K562 (cell line): Measurements from ENCODE around the gene MSRB3. TPM values are rescaled to one million over a fixed set of nuclear protein-coding genes. Genes with fewer than 3 reads are reported as not detected.

ENCODE experiments used
- ATAC-seq: fragments of 200-7000 bp; cut with Tn5 transposase; 3 replicates; pipeline ENCODE4 v1.9.1; 2020; ENCODE audit warnings: moderate library complexity
- BruUV-seq: library from RNA; stranded (reverse); fragments of 400-500 nt; replicated peaks from 2 replicates; lab custom pipeline; 2021; lab: Mats Ljungman, UMichigan
- CTCF ChIA-PET: fragments of 300-600 bp; formaldehyde crosslinking; extraction: SDS; loops from one replicate; lab custom pipeline; 2021; ENCODE audit warnings: low intra/inter-chr PET ratio; lab: Yijun Ruan, JAX
- POLR2A ChIA-PET: fragments of 300-600, 350-650 bp; sonication (Branson Sonifier 250); formaldehyde crosslinking; extraction: SDS; loops from one replicate; lab custom pipeline; 2021; ENCODE audit warnings: antibody characterized with exemption, inconsistent platforms; lab: Yijun Ruan, JAX
- DNase-seq, 4 experiments: peaks; one replicate each; pipeline versions ENCODE4 v3.0.0 to v3.0.0-alpha.2; 2011 to 2018; ENCODE audit warnings: low spot score in 3 of 4, mixed read lengths in 3 of 4; ENCODE audit errors: extremely low read depth in 1 of 4
- FAIRE-seq: peaks from 2 replicates; lab custom pipeline; 2011; peaks lifted over from hg19 to GRCh38; lab: Jason Lieb, UNC
- H2AFZ ChIP-seq: 2 replicates; pipeline ENCODE4 v1.6.0; 2011; ENCODE audit warnings: low read depth, low read length, control low read depth, inconsistent platforms
- H3K27ac ChIP-seq: fragments of 200-600 bp; 3 replicates; pipeline ENCODE4 v1.8.0; 2011; ENCODE audit warnings: low read depth, mild to moderate bottlenecking, control low read depth, inconsistent platforms, low read length, moderate library complexity, mixed read lengths; ENCODE audit errors: extremely low read depth
- H3K27me3 ChIP-seq, 2 experiments: fragments of 300-600 bp in 1 of 2; 2 replicates in 1 of 2; 3 replicates in 1 of 2; pipeline versions ENCODE4 v1.6.0 to v1.8.0; 2011; ENCODE audit warnings: inconsistent platforms in 2 of 2, low read length in 2 of 2, mild to moderate bottlenecking in 1 of 2, mixed read lengths in 1 of 2, moderate library complexity in 1 of 2; ENCODE audit not compliant: control insufficient read depth in 2 of 2, insufficient read depth in 2 of 2
- H3K36me3 ChIP-seq: fragments of 300-600 bp; 3 replicates; pipeline ENCODE4 v1.8.0; 2011; ENCODE audit warnings: mild to moderate bottlenecking, low read length, inconsistent platforms; ENCODE audit not compliant: control insufficient read depth, insufficient read depth
- H3K4me1 ChIP-seq, 2 experiments: fragments of 200-600 bp in 1 of 2; replicated peaks in 1 of 2; 2 replicates in 1 of 2; 3 replicates in 1 of 2; pipeline versions ENCODE4 v1.5.1 to v1.8.0; 2011; ENCODE audit warnings: inconsistent platforms in 2 of 2, low read length in 2 of 2, mild to moderate bottlenecking in 1 of 2, mixed read lengths in 1 of 2, moderate library complexity in 1 of 2; ENCODE audit not compliant: control insufficient read depth in 2 of 2, insufficient read depth in 2 of 2
- H3K4me2 ChIP-seq: 2 replicates; pipeline ENCODE4 v1.6.1; 2011; ENCODE audit warnings: low read length, control low read depth, inconsistent platforms, mixed read lengths; ENCODE audit not compliant: insufficient read depth
- H3K4me3 ChIP-seq: fragments of 200-600 bp; sonication (generic), shearing (Covaris generic); 2 replicates; pipeline ENCODE4 v1.5.1; 2016; ENCODE audit warnings: control low read depth, inconsistent platforms
- H3K79me2 ChIP-seq: fragments of 200-600 bp; 3 replicates; pipeline ENCODE4 v1.8.0; 2011; ENCODE audit warnings: low read length, inconsistent platforms; ENCODE audit not compliant: control insufficient read depth, insufficient read depth
- H3K9ac ChIP-seq, 2 experiments: 2 replicates each; pipeline versions ENCODE4 v1.6.0 to v1.6.1; 2011; ENCODE audit warnings: low read depth in 2 of 2, low read length in 2 of 2, control low read depth in 1 of 2, inconsistent platforms in 1 of 2, mild to moderate bottlenecking in 1 of 2, mixed read lengths in 1 of 2; ENCODE audit not compliant: insufficient read depth in 1 of 2
- H3K9me1 ChIP-seq: one replicate; pipeline ENCODE4 v1.6.0; 2011; ENCODE audit warnings: inconsistent platforms, mild to moderate bottlenecking, low read length, moderate library complexity; ENCODE audit not compliant: control insufficient read depth, insufficient read depth
- H3K9me3 ChIP-seq: replicated peaks from 2 replicates; pipeline ENCODE4 v1.5.1; 2011; ENCODE audit warnings: low read depth, low read length, inconsistent platforms; ENCODE audit not compliant: control insufficient read depth, insufficient read depth
- H4K20me1 ChIP-seq: replicated peaks from 2 replicates; pipeline ENCODE4 v1.6.1; 2011; ENCODE audit warnings: low read length, inconsistent platforms, mixed read lengths; ENCODE audit not compliant: control insufficient read depth, insufficient read depth
- HDAC1 ChIP-seq, 2 experiments: fragments of 450-650 bp; IDR thresholded peaks; 2 replicates each; pipeline ENCODE4 v1.6.1; 2016 to 2017; ENCODE audit warnings: inconsistent platforms in 1 of 2, mild to moderate bottlenecking in 1 of 2, moderate library complexity in 1 of 2
- MYNN ChIP-seq, 2 experiments: sonication (generic); formaldehyde crosslinking in 1 of 2; IDR thresholded peaks; 2 replicates each; pipeline versions ENCODE4 v1.5.0 to v1.6.1; 2016 to 2020; ENCODE audit warnings: antibody characterized with exemption in 1 of 2, missing genetic modification reagents in 1 of 2
- SPI1 ChIP-seq: IDR thresholded peaks from 2 replicates; pipeline ENCODE4 v1.6.1; 2011; ENCODE audit warnings: low read depth, low read length, control low read depth, borderline replicate concordance
- ZNF699 ChIP-seq: fragments of 250-450 bp; sonication (Bioruptor Pico); IDR thresholded peaks from 2 replicates; pipeline ENCODE4 v1.8.0; 2021; ENCODE audit warnings: mild to moderate bottlenecking, moderate library complexity; ENCODE audit not compliant: insufficient replicate concordance
- in situ Hi-C: fragments of 300-500 bp; cut with MboI; formaldehyde crosslinking; loops from 4 replicates; pipeline ENCODE4 v1.15.0; 2018; ENCODE audit warnings: inconsistent platforms, mixed read lengths
- intact Hi-C: fragments of 100-400 bp; cut with micrococcal nuclease; formaldehyde crosslinking; loops from 2 replicates; pipeline ENCODE4 v1.14.2; 2022
- polyA plus RNA-seq, 8 experiments: library from polyadenylated mRNA; depleted of rRNA in 4 of 8; stranded (reverse) in 5 of 8; unstranded in 3 of 8; fragments of >200 nt; fragmentation: Nextera tagmentation in 2 of 8; fragmentation: Illumina TruSeq in 1 of 8; extraction: Ambion mirVana in 2 of 8; extraction: Trizol in 1 of 8; gene quantifications; 2 replicates each; pipeline versions ENCODE4 v1.2.1 to v1.2.3, GENCODE V29; 2011 to 2014; ENCODE audit warnings: inconsistent platforms in 1 of 8, missing spikeins in 1 of 8
- total RNA-seq, 7 experiments: library from RNA; depleted of rRNA in 6 of 7; stranded (reverse); fragments of >200 nt in 6 of 7; fragmentation: Illumina TruSeq in 2 of 7; extraction: Trizol in 2 of 7; gene quantifications; 2 replicates each; pipeline versions ENCODE4 v1.2.1 to v1.2.3, GENCODE V29; 2011 to 2021; ENCODE audit warnings: low replicate concordance in 1 of 7
- TF ChIP-seq, protein P1 (sequence below): IDR thresholded peaks from 2 replicates; pipeline ENCODE4 v1.6.1; 2012; ENCODE audit warnings: low read depth, low read length, improper control_type of control experiment, borderline replicate concordance
- TF ChIP-seq, protein P2 (sequence below): sonication (generic); formaldehyde crosslinking; IDR thresholded peaks from 2 replicates; pipeline ENCODE4 v1.8.0; 2022; ENCODE audit warnings: mild to moderate bottlenecking, low read depth, missing genetic modification reagents

The MSRB3 gene
- total and polyA plus RNA-seq, 9 of the 15 experiments (the other 6 are each of a cell fraction or from before 2014, with no cell fraction given), result 0.04 TPM; not detected in 8

DNA sequence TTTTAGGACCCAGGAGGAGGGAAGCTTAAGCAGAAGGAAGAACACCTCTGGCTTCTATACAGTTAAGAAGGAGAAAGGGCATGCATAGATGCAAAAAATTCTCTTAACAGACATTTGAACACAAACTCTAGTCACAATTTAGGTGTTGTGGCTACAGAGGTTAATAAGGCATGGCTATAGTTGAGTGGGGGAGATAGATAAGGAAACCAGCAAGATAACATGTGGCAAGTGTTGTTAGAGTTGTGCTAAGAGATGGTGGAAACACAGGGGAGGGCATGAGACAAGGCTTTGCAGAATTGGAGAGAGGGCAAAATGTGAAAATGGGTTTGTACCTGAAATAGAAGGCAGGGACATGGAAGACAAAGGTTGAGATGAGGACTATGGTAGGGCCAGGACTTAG, 88.9 kb downstream of the MSRB3 start:
- CTCF ChIA-PET, result no interaction called here
- Histone ChIP-seq H3K4me2 (no peak overlapping the region), H3K9me1 (no peaks in the 10 kb centered on the region), H3K27ac (no peak overlapping the region), H3K4me3 (no peak overlapping the region), H2AFZ (no peak overlapping the region), H3K27me3 (no peaks in the 10 kb centered on the region), H3K4me1 (no peaks in the 10 kb centered on the region), H3K36me3 (no peaks in the 10 kb centered on the region), H4K20me1 (no peaks in the 10 kb centered on the region), H3K9ac (no peak overlapping the region), H3K79me2 (no peaks in the 10 kb centered on the region), H3K9me3 (no peaks in the 10 kb centered on the region)
- ATAC-seq (no peak), DNase-seq (peak in 1 of 4 experiments; percentile 4), FAIRE-seq (no peak)
- TF ChIP-seq SPI1, result no peak
- TF ChIP-seq, protein P1, sequence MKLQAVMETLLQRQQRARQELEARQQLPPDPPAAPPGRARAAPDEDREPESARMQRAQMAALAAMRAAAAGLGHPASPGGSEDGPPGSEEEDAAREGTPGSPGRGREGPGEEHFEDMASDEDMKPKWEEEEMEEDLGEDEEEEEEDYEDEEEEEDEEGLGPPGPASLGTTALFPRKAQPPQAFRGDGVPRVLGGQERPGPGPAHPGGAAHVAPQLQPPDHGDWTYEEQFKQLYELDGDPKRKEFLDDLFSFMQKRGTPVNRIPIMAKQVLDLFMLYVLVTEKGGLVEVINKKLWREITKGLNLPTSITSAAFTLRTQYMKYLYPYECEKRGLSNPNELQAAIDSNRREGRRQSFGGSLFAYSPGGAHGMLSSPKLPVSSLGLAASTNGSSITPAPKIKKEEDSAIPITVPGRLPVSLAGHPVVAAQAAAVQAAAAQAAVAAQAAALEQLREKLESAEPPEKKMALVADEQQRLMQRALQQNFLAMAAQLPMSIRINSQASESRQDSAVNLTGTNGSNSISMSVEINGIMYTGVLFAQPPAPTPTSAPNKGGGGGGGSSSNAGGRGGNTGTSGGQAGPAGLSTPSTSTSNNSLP, result no peak
- no peak for TF ChIP-seq ZNF699 (CRISPR knock-in tag)
- no peak for TF ChIP-seq MYNN (IDR thresholded peaks at IDR 0.05)
- TF ChIP-seq MYNN (CRISPR knock-in tag; IDR thresholded peaks at IDR 0.05), result no peak
- no peak for TF ChIP-seq HDAC1 (IDR thresholded peaks at IDR 0.05)
- TF ChIP-seq, protein P2, sequence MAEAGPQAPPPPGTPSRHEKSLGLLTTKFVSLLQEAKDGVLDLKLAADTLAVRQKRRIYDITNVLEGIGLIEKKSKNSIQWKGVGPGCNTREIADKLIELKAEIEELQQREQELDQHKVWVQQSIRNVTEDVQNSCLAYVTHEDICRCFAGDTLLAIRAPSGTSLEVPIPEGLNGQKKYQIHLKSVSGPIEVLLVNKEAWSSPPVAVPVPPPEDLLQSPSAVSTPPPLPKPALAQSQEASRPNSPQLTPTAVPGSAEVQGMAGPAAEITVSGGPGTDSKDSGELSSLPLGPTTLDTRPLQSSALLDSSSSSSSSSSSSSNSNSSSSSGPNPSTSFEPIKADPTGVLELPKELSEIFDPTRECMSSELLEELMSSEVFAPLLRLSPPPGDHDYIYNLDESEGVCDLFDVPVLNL (CRISPR knock-in tag), result no peak
- POLR2A ChIA-PET, result no interaction called here
- no TSS peak for BruUV-seq
- intact Hi-C loops, result no loop called here
- in situ Hi-C loops, result no loop called here
